HG02623 (cell line): ENCODE data around the gene HOXB3.

Source experiments
- ATAC-seq: cut with Tn5 transposase; IDR thresholded peaks from one replicate; pipeline ENCODE4 v1.9.1; 2021; ENCODE audit warnings: moderate library complexity; ENCODE audit not compliant: unreplicated experiment

Gene HOXB3

DNA sequence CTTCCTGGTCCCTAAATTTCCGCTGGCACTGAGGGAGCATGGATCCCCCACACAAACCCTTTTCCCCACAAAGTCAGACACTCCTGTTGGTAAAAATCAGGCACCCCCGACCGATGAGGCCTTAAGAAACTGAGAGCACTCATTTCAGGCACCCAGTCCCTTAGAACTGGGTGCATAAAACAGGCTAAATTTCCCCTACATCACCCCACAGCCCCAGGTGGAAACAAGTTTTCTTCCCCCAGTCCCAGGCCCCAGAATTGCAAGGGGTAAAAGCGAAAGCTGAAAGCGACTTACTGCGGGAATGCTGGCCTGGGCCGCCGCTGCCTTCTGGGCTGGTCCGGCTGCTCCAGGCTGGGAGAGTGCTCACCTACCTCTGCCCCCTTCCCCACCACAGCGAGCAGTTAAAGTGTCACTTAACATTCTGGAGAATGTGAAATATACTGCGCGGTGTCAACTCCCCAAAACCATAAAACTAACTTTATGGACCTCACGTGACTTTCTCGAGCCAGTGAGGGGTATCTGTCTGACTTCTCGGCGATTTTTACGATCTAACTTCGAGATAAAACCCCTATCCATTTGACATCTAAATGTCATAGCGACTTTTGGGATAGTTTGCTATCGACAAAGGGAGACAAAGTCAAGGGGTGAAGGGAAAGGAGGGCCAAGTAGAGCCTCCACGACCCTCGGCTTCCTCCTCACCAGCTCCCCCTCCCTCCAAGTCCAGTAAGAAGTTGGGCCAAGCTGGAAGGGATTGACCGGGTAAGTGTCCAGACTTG lies at the start of gene HOXB3:
Gene HOXB3 (minus strand): TSS at position 411 of the 776 bp plus-strand sequence. CDS start 37,767 bp downstream, outside the sequence.
- no peak for ATAC-seq

DNA sequence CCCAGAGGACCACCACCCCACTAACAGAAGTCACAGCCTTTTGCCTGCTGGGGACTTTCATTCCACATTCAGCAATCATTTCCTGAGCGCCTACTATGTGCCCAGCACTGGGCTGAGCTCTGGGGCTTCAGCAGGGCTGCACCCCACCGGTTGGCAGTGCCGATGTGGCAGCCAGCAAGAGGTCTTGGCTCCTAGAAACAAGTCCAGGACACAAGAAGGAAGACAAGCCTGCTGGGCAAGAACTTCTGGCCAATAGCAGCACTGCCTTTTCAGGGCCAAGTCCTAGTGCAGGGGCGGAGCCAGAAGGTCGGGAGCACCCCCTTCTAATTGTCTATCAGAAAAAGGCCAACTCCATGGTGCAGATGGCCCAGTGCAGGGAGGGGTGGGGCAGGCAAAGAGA lies 49.1 kb upstream of the HOXB3 start:
- ATAC-seq, result no peak

DNA sequence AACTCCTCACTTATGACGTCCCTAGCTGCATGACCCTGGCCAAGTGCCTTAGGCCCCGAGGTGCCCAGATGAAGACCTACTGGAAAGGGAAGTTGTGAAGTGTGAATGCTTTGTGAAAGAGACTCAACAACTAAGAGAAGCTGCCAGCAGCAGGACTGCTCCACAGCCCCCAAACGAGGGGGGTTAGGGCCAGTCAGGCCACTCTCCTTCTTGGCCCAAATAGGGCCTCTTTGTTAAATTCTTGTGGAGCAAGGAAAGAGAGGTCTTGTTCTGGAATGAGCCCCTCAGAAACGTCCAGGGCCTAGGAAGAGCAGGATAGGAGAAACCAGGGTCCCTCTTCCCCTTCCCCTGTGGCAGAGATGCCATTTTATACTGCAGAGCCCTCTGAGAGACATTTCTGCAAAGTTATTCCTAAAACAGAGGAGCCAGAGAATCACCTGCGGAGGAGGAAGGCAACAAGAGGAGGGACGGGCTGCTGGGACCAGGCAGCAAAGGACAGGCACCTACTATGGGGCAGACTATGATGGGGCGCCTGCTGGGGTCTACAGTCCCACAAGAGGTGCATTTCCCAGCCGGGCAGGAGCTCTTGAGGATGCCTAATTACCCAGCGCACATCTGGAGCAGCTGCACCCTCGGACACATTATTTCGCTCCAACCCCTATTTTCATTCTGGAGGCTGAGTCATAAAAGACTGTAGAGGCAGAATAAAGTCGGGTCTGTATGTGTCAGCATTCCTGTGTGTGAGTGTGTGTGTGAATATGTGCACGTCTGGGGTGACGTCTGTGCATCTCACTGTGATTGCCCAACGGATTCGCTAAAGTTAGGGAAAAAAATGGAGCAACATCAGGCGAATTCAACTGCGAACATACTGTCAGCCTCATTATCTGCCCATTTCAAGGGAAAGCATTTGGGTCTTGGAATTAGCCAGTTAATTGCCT lies 47.6 kb upstream of the HOXB3 start:
- no peak for ATAC-seq

DNA sequence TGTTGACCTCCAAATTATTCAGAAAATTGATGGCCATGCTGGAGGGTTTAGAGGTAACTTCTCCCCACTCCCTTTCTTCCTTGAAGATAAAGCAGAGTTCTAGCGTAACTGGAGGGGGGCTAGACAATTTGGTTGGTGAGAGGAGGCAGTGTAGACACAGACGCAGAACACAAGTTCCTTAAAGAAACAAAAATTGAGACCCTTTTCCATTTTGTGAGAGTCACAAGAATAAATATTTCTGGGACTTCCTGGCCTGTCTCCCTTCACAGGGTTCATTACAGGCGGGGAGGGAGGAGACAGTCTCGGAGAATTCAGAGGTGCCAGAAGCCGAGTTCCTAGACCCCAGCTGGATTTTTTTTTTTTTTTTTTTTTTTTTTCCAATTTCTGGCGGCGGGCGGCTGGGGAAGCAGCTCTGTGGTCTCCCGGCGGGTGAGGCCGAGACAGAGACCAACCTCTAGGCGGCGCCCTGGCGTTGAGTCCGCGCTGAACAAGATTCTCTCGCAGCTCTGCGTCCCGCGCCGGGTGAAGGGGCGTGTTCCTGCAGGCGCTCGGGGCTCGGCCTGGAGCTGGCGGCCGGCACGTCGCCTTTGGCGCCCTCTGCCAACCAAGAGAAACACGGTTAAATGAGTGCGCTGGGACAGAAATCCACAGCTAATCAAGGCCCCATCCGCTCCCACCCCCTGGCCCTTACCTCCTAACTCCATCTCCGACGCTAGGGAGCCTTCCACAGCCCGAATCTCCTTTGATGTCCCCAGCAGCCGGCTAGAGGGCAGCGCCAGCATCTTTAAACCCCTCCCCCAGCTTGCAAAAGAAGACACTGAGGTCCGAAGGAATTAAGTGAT lies 46.4 kb upstream of the HOXB3 start:
- ATAC-seq, result no peak

DNA sequence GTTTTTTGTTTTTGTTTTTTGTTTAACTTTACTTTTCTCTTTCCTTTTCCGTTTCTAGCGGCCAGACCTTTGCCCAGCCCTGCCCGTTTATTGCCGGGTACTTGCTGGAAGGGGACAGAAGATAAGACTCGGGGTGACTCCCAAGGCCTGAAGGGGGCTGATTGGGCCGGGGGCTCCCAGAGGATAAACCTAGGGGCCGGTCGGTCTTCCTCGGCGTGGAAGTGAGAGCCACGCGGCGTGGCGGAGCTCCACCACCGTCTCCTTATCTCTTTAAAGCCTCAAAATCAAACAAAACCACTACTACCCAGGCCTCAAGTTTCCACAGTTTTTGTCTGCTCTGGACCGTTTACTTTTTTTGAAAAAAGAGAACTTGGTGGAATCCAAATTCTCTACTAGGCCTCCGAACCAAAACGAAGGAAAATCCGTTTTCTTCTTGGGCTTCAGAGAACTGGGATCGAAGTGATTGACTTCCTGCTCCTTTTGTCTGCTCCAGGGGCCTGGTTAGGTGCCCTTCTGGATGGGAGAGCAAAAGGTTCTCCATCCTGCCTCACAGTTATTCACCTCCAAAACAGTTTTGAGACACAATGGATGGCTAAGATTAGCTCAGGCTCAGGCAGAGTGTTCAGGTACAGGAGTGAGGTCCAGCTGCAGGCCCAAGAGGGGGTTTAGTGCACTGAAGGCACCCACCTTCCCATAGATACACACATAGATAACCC lies 44.6 kb upstream of the HOXB3 start:
- ATAC-seq, result no peak

GRCh38 chr17:48633266-48633677 lies 43.2 kb upstream of the HOXB3 start:
- ATAC-seq, result no peak

DNA sequence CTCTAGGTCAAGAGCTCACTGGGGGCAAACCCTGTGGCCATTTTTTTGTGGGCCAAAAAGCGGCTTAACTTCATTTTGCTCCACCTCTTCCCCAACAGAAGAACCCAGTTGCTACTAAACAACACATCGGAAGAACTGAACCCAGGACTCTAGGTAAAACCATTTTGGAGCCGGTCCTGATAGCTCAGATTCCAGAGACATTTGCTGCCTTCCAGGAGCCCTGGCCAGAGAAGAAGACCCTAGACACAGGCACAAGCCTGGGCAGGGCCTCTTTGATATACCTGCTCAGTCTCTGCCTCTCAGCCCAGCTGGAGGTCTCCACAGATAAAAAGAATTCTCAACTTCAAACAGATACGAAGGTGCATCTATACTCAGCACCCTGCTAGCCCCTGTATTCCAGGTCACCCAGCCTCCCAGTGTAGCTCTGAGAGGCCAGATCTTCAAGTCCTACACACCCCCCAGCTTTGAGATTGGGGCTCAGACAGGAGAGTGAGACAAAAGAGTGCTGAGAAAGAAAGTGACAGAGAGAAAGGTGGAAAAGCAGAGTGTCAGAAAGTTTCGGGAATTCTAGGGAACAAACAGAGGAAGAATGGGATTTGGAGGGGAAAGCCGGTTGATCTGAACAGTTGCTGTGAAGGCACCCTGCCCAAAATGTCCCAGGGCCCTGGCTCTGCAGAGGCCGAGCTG lies 42.7 kb upstream of the HOXB3 start:
- ATAC-seq, result no peak

GRCh38 chr17:48631693-48632578 lies 41.9 kb upstream of the HOXB3 start:
- no peak for ATAC-seq

GRCh38 chr17:48630925-48631692 lies 41.1 kb upstream of the HOXB3 start:
- no peak for ATAC-seq

DNA sequence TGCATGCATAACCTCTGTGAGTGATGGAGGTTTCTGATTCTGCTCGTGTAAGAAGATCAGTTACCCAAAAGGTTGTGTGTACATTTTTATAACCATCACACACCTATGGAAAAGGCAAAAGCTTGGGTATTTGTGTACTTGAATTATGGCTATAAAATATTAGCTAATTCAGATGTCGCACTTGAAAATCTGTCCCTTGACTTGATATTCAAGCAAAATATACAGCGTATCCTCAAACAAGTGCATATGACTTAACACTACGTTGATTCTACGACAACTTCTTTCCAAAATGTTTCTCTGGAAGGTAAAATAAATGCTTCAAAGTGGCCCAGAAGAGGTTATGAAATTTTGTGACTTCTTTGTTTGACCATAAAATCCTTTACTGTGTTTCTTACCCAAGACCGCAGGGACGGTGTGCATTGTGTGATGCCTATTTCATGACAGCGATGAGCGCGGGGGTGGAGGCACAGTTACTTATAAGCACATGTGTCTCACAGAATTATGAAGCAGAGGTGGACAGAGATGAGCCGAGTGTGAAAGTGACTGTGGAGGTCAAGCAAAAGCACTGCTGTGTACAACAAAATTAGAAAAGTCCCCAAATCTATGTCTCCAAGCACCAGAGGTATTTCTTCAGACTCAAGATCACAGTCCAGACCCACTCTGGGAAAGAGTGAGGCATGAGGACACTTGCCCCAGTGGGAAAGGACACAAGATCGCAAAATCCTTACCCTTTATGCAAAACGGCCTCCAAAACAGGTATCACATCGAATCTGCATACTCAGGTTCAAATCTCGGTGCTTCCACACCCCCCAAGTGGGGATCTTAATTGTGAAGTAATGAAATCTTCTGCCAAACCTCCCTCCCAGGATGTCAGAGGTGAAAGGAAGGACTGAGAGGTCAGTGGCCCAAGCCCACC lies 40.2 kb upstream of the HOXB3 start:
- ATAC-seq, result no peak

- no peak for ATAC-seq
These were observed 39.3 kb upstream of the HOXB3 start for GRCh38 chr17:48629411-48629759.

- ATAC-seq, result no peak
These were observed 38.8 kb upstream of the HOXB3 start for GRCh38 chr17:48628649-48629410.

DNA sequence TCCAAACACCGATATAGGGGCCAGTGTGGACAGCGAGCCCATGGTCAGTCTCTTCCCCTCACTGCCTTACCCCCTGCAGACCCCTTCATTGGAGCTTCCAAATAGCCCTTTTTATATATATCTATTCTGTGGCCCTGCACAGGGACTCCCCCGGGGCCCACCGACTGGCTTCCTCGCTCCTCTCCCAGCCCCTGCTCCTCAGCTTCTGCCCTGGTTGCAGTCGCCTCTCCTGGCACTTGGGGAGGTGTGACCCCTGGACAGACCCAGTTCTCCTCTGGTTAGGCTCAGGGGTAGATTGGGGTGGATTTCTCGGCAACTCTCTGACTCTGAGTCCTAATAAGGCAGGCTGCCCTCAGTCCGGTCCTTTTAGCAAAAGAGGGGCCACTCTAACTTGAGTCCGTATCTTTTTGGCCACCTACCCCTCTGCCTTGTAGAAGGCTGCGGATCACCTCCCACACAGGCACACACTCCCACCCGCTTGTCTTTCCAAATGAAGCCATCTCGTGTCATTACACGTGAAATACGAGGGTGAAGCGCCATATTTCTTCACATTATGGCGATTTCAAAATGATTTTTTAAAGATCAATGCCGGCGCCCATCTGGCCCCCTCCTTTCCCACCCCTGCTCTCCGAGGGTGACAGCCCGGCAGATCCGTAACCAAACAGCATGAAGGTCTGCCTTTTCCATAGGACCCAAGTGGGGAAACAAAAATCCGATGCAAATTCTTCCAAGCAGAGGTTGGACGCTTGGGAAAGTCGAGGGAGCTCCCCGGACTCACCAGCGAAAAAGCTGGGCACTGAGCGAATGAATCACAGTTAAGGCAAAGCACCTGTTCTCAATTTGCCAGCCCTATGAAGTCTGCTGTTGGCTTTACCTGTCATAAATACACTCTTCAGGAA lies 37.8 kb upstream of the HOXB3 start:
- no peak for ATAC-seq

DNA sequence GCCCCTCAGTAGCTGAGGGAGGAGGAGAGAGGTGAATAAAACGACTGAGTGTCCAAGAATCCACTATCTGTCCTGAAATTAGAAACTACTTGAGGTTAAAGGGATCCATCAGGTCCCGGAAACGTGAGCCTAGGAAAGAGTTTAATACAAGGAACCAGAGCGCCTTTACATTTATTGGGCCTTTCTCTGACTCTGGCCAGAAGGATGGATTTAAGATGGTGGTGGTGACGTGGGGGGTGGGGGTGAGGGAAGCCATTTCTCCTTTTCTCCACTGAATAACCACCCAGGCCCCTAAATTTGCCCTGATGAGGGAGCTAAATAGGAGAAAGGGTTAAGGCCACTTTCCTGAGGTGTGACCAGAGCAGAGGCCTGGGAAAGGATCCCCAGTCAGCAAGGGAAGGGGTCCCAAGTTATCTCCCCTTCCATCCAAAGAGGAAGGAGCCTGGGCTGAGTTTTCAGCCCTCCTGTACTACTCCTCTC lies 37.1 kb upstream of the HOXB3 start:
- no peak for ATAC-seq
